Ovary (tissue), 9 donors: Measurements from ENCODE around the gene COL24A1. TPM values are rescaled to one million over a fixed set of nuclear protein-coding genes. Genes with fewer than 3 reads are reported as not detected.

Experiments used
- DNase-seq, 5 donors: peaks; one replicate each; pipeline ENCODE4 v3.0.0-alpha.2; 2019 to 2020
- H3K27ac ChIP-seq, 2 donors: fragments of 200-600 bp; one replicate each; pipeline versions ENCODE4 v1.5.1 to v1.8.0; 2019 to 2022
- H3K27me3 ChIP-seq: fragments of 200-600 bp; one replicate; pipeline ENCODE4 v1.8.0; 2022
- H3K36me3 ChIP-seq: fragments of 200-600 bp; sonication (generic); one replicate; pipeline ENCODE4 v1.5.1; 2019
- H3K4me1 ChIP-seq: one replicate; pipeline ENCODE4 v1.8.1; 2013; ENCODE audit warnings: mild to moderate bottlenecking, moderate library complexity; ENCODE audit not compliant: insufficient read depth
- H3K4me3 ChIP-seq: fragments of 200-600 bp; sonication (generic); one replicate; pipeline ENCODE4 v1.5.1; 2017
- H3K9me3 ChIP-seq, 2 donors: fragments of 200-600 bp in 1 of 2; sonication (generic) in 1 of 2; one replicate each; pipeline versions ENCODE4 v1.5.1 to v1.8.1; 2013 to 2019; ENCODE audit warnings: mild to moderate bottlenecking in 1 of 2, moderate library complexity in 1 of 2
- CTCF ChIP-seq, 3 donors: fragments of 450-650 bp in 2 of 3; fragments of 200-600 bp in 1 of 3; IDR thresholded peaks; one replicate each; pipeline versions ENCODE4 v1.5.1 to v1.8.0; 2016 to 2022; ENCODE audit warnings: antibody characterized with exemption in 3 of 3, mild to moderate bottlenecking in 1 of 3
- EP300 ChIP-seq: sonication (generic); formaldehyde crosslinking; IDR thresholded peaks from one replicate; pipeline ENCODE4 v1.6.1; 2017; ENCODE audit warnings: antibody characterized with exemption
- POLR2A ChIP-seq: fragments of 450-650 bp; IDR thresholded peaks from one replicate; pipeline ENCODE4 v1.6.1; 2017; ENCODE audit warnings: antibody characterized with exemption, mild to moderate bottlenecking, moderate library complexity
- WGBS, 3 donors: extraction: QIAGEN DNeasy Blood & Tissue Kit in 1 of 3; methylation state at CpG; one replicate each; pipeline versions ENCODE4 v1.1.5 to v1.1.7; 2013 to 2017; 5-methylcytosine and 5-hydroxymethylcytosine counted together
- intact Hi-C, 4 donors: fragments of 100-400 bp; cut with DNase I; formaldehyde crosslinking; loops; one replicate each; pipeline versions ENCODE4 v1.11.0 to v1.15.1; 2022 to 2023
- polyA plus RNA-seq, 2 donors: library from polyadenylated mRNA; stranded (reverse); fragments of 200-250 nt in 1 of 2; fragments of 350-450 nt in 1 of 2; fragmentation: Illumina TruSeq in 1 of 2; extraction: RNeasy Lipid Tissue Mini Kit (QIAGEN cat#74804) in 1 of 2; gene quantifications; one replicate each; pipeline ENCODE4 v1.2.3, GENCODE V29; 2013 to 2014
- total RNA-seq, 7 donors: library from RNA; depleted of rRNA in 2 of 7; stranded (reverse); fragments of >200 nt in 2 of 7; fragmentation: NEBNext Ultra II Directional in 3 of 7; extraction: Animal tissue kit (Norgen Biotek cat#: 25700) in 3 of 7; gene quantifications; one replicate each; pipeline versions ENCODE4 v1.1.0 to v1.2.4, GENCODE V29; 2016 to 2023
- donor health status: DM: no; HTN: no; CAD: no; lungs with moderate emphysema.
- donor health status: DM: no; HTN: no; CAD: no.
- donor health status: Bipolar disorder and iron deficiency.
- donor health status: DM: yes; HTN: yes; CAD: no.
- donor health status: DM: no; HTN: no; CAD: no.
- donor health status: DM: yes; HTN: yes; CAD: no.

COL24A1 gene
- total and polyA plus RNA-seq, 9 donors = 0.31 to 5.8 (median 0.74) TPM

GRCh38 chr1:86192417-86192816 is 35.8 kb upstream of the COL24A1 start:
- 72 to 85% (median 82%) methylated on average over 1 of the region's 1 CpG for WGBS, 3 donors
- no peak for DNase-seq
- Histone ChIP-seq H3K4me1 (no peaks in the 10 kb centered on the region), H3K27me3 (no peaks in the 10 kb centered on the region), H3K27ac (no peak overlapping the region), H3K36me3 (no peaks in the 10 kb centered on the region), H3K9me3 (no peaks in the 10 kb centered on the region), H3K4me3 (no peak overlapping the region)
- TF ChIP-seq CTCF (IDR thresholded peaks at IDR 0.05) (no peak), EP300 (no peak), POLR2A (no peak)
- intact Hi-C loops = no loop called here

DNA sequence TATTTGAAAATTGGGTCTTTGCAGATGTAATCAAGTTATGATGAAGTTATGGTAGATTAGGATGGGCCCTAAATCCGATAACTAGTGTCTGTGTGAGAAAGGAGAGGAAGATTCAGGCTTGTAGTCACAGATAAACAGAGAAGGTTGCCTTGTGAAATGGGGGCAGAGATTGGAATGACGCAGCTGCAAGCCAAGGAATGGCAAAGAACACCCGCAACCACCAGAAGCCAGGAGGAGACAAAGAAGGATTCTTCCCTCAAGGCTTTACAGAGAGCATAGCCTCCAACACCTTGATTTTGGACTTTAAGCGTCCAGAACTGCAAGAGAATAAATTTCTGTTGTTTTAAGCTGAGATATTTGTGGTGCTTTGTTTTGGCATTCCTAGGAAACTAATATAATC is 35.4 kb upstream of the COL24A1 start:
- no peak for DNase-seq
- H3K27me3 ChIP-seq = no peaks in the 10 kb centered on the region
- H3K4me3 ChIP-seq = no peak overlapping the region
- no peaks in the 10 kb centered on the region for H3K36me3 ChIP-seq
- H3K4me1 ChIP-seq = no peaks in the 10 kb centered on the region
- no peak overlapping the region for H3K27ac ChIP-seq
- TF ChIP-seq EP300 = no peak
- no peak for TF ChIP-seq POLR2A
- no peak for TF ChIP-seq CTCF (IDR thresholded peaks at IDR 0.05)
- H3K9me3 ChIP-seq = no peaks in the 10 kb centered on the region
- 32 to 70% (median 49%) methylated on average over 4 of the region's 4 CpGs for WGBS, 3 donors
- intact Hi-C loops = no loop called here

DNA sequence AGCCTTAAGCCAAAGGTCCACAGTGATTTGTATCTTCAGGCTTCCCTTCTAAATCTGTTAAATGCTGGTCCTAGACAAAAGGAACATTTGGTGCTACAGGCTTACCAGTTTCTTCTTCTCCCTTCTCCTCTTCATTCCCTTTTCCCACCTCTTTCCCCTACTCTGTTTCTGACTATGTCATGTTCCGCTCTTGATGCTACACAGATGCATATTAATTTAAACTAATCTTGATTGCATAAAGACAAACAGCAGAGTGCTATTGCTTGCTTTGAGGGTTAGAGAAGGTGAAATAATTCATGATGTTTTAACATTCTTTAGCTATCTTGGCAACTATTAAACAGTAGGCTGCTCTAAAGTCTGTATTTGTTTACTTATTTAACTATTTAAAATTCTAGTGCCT is 34.3 kb upstream of the COL24A1 start:
- 84 to 90% (median 88%) methylated on average over 1 of the region's 1 CpG for whole genome bisulfite sequencing, 3 donors
- H3K9me3 ChIP-seq = no peaks in the 10 kb centered on the region
- TF ChIP-seq EP300 (no peak), POLR2A (no peak), CTCF (IDR thresholded peaks at IDR 0.05) (no peak)

DNA sequence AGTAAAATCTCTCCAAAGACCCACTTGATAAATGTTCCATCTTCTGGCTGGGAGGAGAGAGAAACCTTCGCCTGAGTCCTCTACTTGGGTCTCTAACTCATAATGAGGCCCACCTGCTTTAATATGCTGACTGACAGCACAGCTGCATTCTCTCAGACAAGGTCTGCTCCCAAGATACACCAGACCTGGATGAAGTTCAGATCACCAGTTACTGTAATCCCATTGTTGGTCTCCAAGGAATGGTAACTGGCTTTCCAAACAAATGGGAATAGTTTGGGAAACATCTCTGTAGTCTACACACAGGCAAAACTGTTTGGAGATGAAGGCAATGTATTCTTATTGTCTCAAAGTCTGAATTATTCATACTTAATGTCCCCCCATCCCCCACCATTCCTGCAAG is 27.9 kb upstream of the COL24A1 start:
- no peak for TF ChIP-seq POLR2A
- TF ChIP-seq EP300 = no peak
- no peak for TF ChIP-seq CTCF (IDR thresholded peaks at IDR 0.05)
- intact Hi-C loops = no loop called here
- H3K4me1 ChIP-seq = peaks cover 4% of the 10 kb centered on the region
- H3K9me3 ChIP-seq = no peaks in the 10 kb centered on the region
- 0 to 28% (median 8%) methylated on average over 1 of the region's 1 CpG for WGBS, 3 donors
- H3K27ac ChIP-seq = no peak overlapping the region
- H3K4me3 ChIP-seq = no peak overlapping the region
- no peaks in the 10 kb centered on the region for H3K27me3 ChIP-seq
- no peaks in the 10 kb centered on the region for H3K36me3 ChIP-seq
- no peak for DNase-seq

More for the DNA sequence above, 34.3 kb upstream of the COL24A1 start:
- Histone ChIP-seq H3K27ac (no peak overlapping the region), H3K4me3 (no peak overlapping the region), H3K27me3 (no peaks in the 10 kb centered on the region), H3K4me1 (no peaks in the 10 kb centered on the region), H3K36me3 (no peaks in the 10 kb centered on the region)
- no peak for DNase-seq
- intact Hi-C loops = no loop called here

DNA sequence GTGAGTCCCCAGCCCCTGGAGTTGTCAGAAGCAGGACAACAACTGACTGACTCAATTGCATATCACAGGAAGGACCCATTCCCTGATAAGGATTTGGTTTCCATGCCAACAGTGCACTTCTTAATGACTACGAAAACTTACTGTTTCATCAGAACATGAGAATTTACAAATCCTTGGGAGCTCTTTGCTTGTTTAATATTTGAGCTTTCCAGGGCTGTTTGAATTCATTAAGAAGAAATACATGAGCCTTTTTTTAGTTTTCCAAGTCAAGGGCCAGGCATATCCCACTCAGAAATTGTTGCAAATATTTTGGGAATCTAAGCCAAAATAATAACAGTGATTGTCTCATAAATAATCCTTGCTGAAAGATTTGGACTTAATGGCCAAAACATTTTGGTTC is 27.2 kb upstream of the COL24A1 start:
- Histone ChIP-seq H3K4me1 (peaks cover 4% of the 10 kb centered on the region), H3K9me3 (no peaks in the 10 kb centered on the region), H3K4me3 (no peak overlapping the region), H3K36me3 (no peaks in the 10 kb centered on the region), H3K27me3 (no peaks in the 10 kb centered on the region), H3K27ac (no peak overlapping the region)
- 3 to 5% (median 4%) methylated on average over 1 of the region's 1 CpG for WGBS, 3 donors
- intact Hi-C loops = no loop called here
- DNase-seq = no peak
- TF ChIP-seq CTCF (IDR thresholded peaks at IDR 0.05) (no peak), POLR2A (no peak), EP300 (no peak)
